ENCODE measurements around the gene GALNT9. TPM values are rescaled to one million over a fixed set of nuclear protein-coding genes. Genes with fewer than 3 reads are reported as not detected.

GALNT9 gene
- total and polyA plus RNA-seq, 8 donors: 0.15 to 3.1 (median 0.19) TPM; not detected in 5

DNA sequence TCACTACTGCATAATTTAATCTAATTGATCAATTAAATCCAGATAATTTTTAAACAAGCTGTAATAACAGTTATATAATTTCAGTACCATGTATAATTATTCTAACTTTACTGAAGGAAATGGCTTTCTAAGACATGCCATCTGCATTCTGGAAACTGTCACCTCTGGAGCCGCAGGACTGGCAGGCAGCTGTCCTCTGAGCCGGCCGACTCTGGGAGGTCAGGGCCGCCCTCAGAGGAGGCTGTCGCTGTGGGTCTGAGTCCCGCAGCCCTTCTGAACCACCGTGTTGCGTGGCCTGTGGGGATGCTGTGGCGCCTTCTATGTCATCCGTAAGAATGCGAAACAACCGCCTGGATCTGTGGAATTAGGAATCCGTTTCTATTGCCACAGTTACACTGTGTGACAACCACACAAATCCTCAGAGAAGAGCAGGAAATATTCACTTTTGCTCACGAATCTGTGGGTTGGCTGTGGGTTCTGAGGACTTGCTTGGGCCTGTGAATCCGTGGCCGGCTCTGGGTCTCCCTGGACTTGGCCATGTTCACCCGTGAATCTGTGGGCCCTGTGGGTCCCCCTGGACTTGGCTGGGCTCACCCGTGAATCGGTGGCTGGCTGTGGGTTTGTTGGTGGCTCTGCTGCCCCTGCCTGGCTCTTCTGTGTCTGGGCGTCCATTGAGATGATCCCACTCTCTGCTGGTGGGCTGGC, 17.2 kb upstream of the GALNT9 start:
- Histone ChIP-seq H3K27me3 (peaks cover 0 to 59% (median 15%) of the 10 kb centered on the region in 3 donors), H3K9me3 (no peaks in the 10 kb centered on the region), H3K36me3 (no peaks in the 10 kb centered on the region), H3K4me1 (peaks cover 0 to 13% (median 4%) of the 10 kb centered on the region in 4 donors), H3K4me3 (no peak overlapping the region), H3K27ac (no peak overlapping the region)
- TF ChIP-seq POLR2A (IDR thresholded peaks at IDR 0.05) (no peak), EP300 (IDR thresholded peaks at IDR 0.05) (no peak), POLR2AphosphoS5 (IDR thresholded peaks at IDR 0.05) (no peak)
- TF ChIP-seq, protein P1, sequence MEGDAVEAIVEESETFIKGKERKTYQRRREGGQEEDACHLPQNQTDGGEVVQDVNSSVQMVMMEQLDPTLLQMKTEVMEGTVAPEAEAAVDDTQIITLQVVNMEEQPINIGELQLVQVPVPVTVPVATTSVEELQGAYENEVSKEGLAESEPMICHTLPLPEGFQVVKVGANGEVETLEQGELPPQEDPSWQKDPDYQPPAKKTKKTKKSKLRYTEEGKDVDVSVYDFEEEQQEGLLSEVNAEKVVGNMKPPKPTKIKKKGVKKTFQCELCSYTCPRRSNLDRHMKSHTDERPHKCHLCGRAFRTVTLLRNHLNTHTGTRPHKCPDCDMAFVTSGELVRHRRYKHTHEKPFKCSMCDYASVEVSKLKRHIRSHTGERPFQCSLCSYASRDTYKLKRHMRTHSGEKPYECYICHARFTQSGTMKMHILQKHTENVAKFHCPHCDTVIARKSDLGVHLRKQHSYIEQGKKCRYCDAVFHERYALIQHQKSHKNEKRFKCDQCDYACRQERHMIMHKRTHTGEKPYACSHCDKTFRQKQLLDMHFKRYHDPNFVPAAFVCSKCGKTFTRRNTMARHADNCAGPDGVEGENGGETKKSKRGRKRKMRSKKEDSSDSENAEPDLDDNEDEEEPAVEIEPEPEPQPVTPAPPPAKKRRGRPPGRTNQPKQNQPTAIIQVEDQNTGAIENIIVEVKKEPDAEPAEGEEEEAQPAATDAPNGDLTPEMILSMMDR (IDR thresholded peaks at IDR 0.05): no peak
- 80 to 89% (median 85%) methylated on average over 16 to 20 of the region's 20 CpGs for WGBS, 5 donors
- DNase-seq: no peak
- intact Hi-C loops (cut with DNase I; ENCODE audit: low total_unique reads): no loop called here

DNA sequence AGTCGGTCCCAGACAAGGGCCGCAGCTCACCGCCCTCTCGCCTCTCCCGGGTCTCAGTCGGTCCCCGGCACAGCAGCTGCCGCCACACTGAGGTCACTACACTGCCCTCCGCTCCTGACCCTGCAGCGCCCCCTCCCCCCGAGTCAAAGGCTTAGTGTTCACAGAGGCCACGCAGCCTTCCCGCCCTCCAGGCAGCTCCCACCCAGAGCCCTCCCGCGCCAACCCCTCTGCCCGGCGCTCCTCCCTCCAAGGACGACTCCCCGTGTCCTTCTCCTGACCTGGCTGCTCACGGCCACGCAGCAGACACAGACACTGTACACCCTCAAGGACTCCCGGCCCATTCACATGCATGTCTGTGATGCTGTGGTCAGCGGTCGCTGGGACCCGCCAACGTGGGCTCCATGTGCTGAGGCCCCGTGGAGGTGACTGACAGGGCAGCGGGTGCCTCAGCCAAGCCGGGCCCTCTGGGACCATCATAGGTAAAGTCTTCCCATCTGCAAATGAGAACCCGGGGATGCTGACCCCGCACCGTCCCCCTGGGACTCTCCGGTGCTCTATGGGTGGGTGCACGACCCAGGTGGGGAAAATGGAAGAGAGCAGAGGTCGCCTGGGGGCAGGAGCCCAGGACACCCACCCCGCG, 16.3 kb upstream of the GALNT9 start:
- Histone ChIP-seq H3K9me3 (no peaks in the 10 kb centered on the region), H3K27me3 (peaks cover 0 to 63% (median 12%) of the 10 kb centered on the region in 3 donors), H3K4me1 (peaks cover 0 to 13% (median 4%) of the 10 kb centered on the region in 4 donors), H3K36me3 (no peaks in the 10 kb centered on the region), H3K27ac (no peak overlapping the region), H3K4me3 (no peak overlapping the region)
- DNase-seq: no peak
- TF ChIP-seq POLR2A (IDR thresholded peaks at IDR 0.05): no peak
- no peak for TF ChIP-seq POLR2AphosphoS5 (IDR thresholded peaks at IDR 0.05)
- TF ChIP-seq, protein P1 (IDR thresholded peaks at IDR 0.05): no peak
- TF ChIP-seq EP300 (IDR thresholded peaks at IDR 0.05): no peak
- WGBS, 5 donors: 53 to 69% (median 65%) methylated on average over 22 to 37 of the region's 37 CpGs
- intact Hi-C loops (cut with DNase I; ENCODE audit: low total_unique reads): no loop called here

DNA sequence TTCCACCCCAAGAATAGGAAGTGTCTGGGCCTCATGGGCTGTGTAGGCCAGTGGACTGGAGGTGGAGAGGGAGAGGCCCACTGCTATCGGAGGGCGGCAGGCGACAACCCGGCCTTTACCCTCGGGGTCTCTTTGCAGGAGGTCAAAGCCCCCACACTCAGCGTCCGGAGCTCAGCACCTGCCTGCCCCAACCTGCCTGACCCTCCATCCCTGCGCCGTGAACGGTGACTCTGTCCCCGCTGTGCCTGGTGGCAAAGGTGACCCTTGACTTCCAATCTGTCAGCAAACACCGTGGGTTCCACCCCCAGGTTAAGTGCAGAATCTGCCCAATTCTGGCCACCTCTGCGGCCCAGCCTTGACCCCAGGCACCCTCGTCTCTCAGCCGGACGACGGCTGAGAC, 15.7 kb upstream of the GALNT9 start:
- Histone ChIP-seq H3K9me3 (no peaks in the 10 kb centered on the region), H3K27ac (no peak overlapping the region), H3K27me3 (peaks cover 0 to 69% (median 12%) of the 10 kb centered on the region in 3 donors), H3K36me3 (no peaks in the 10 kb centered on the region), H3K4me3 (no peak overlapping the region), H3K4me1 (peaks cover 0 to 13% (median 4%) of the 10 kb centered on the region in 4 donors)
- intact Hi-C loops (cut with DNase I; ENCODE audit: low total_unique reads): no loop called here
- WGBS, 5 donors: 47 to 62% (median 54%) methylated on average over 9 to 17 of the region's 17 CpGs
- no peak for TF ChIP-seq POLR2A (IDR thresholded peaks at IDR 0.05)
- TF ChIP-seq POLR2AphosphoS5 (IDR thresholded peaks at IDR 0.05): no peak
- TF ChIP-seq, protein P1 (IDR thresholded peaks at IDR 0.05): no peak
- no peak for TF ChIP-seq EP300 (IDR thresholded peaks at IDR 0.05)
- no peak for DNase-seq

DNA sequence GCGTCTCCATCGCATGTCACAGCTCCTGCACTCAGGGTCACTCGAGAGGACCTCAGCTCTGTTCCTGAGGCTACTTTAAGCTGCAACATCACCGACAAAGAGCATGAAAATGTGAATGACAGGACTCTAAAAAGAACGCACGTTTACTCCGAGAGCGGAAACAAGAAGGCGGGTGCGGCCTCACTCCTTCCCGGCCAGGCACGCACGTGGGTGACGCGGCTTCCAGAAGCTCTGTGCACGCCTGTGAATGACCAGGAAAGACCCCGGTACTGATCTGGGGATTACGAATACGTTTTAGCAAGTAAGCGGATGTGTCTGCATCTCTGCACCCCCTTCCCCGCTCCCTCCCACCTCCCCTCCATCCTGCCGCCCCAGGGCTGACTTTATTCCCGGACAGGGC, 15.2 kb upstream of the GALNT9 start:
- DNase-seq: no peak
- peaks cover 0 to 74% (median 12%) of the 10 kb centered on the region in 3 donors for H3K27me3 ChIP-seq
- no peak for TF ChIP-seq POLR2AphosphoS5 (IDR thresholded peaks at IDR 0.05)
- no peak for TF ChIP-seq POLR2A (IDR thresholded peaks at IDR 0.05)
- TF ChIP-seq EP300 (IDR thresholded peaks at IDR 0.05): no peak
- TF ChIP-seq, protein P1 (IDR thresholded peaks at IDR 0.05): no peak
- H3K27ac ChIP-seq: no peak overlapping the region
- 75 to 82% (median 80%) methylated on average over 22 to 23 of the region's 23 CpGs for WGBS, 5 donors
- H3K4me3 ChIP-seq: no peak overlapping the region
- peaks cover 0 to 13% (median 4%) of the 10 kb centered on the region in 4 donors for H3K4me1 ChIP-seq
- intact Hi-C loops (cut with DNase I; ENCODE audit: low total_unique reads): no loop called here
- no peaks in the 10 kb centered on the region for H3K9me3 ChIP-seq
- no peaks in the 10 kb centered on the region for H3K36me3 ChIP-seq
